T-helper 2 cell treated with Interferon-gamma antibody and Interleukin-4, amounts not matched to agents 100 ng/mL and 5 ng/mL, for 36 hours (primary cell): ENCODE results near the gene ZBTB7C. TPM values are rescaled to one million over a fixed set of nuclear protein-coding genes. Genes with fewer than 3 reads are reported as not detected.
"Not testable (repeated sequence)": the region's sequence is repeated elsewhere in the genome, so short reads cannot be mapped to it uniquely, and the experiment has no call there.

Experiments used
- intact Hi-C: fragments of 100-400 bp; cut with micrococcal nuclease; formaldehyde crosslinking; loops from one replicate; pipeline ENCODE4 v1.15.1; 2023
- total RNA-seq: library from RNA; stranded (reverse); gene quantifications from 2 replicates; pipeline ENCODE4 v1.2.3, GENCODE V29; 2022

Gene ZBTB7C
- total RNA-seq, 1 donor from 2014 or later: 0.11 TPM

DNA sequence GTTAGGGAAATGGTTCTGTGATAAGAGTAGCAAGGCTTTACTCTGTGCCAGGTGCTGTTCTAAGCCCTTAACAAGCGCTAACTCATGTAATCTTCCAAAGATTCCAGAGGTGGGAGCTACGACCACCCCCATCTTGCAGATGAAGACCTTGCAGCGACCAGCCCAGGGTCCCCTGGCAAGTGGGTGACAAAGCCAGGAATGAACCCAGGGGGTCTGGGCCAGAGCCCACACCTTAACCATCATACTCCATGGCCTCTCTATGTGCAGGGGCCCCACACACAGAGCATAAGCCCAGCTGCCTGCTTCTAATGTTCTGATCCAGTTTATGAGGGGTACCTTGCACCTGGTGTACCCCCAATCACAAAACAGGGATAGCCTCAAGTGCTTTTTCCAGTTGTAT, 105.3 kb downstream of the ZBTB7C start:
- intact Hi-C loops: no loop called here

- intact Hi-C loops: no loop called here
These were observed 106.4 kb downstream of the ZBTB7C start for GRCh38 chr18:48302736-48303135.

DNA sequence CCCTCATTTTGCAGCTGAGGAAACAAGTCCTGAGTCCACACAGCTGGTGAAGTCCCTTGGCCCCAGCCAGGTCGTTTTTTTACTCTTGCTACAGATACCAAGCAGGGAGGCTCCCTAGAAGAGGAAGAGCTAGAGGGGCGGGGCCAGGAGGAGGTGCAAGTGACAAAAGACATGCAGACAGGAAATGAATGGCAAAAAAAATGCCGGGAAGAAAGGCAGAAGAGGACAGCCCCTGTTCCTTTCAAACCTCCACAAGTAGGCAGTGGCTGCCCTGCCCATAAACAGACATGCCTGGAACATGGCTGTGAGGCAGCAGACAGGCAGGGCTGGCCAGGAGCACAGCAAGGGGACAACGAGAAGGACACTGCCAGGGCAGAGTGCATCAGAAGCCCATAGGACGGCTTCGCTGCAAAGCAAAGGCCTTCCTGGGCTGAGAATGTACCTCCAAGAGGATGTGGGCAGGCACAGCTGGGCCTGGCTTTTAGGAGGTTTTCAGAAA, 108.7 kb downstream of the ZBTB7C start:
- intact Hi-C loops: no loop called here

DNA sequence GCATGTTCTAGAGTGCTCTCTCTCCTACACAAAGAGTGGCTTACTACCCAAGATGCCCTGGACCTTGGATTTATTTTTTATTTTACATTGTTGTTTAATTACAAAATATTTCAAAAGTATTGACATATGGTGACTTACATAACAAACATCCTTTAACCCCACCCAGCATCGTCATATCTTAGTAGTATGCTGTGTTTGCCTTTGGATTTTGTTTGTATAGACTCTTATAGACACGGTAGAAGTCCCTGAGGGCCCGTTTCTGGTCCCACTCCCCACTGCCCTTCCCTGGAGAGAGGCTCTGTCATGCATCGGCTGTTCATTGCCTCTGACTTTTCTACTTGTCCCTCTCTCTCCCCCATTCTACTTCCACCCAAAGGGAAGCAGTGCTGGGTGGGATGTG, 112.0 kb downstream of the ZBTB7C start:
- intact Hi-C loops: no loop called here

DNA sequence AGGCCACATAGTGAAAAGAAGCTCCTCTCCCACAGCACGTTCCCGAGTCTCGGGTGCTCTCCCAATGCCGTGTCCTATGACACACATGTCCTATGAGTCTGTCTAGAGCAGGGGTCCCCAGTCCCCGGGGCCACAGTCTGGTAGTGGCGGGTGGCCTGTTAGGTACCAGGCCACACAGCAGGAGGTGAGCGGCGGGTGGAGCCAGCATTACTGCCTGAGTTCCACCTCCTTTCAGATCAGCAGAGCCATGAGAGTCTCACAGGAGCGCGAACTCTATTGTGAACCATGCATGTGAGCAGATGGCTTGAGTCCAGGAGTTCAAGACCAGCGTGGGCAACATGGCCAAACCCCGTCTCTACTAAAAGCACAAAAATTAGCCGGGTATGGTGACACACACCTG, 112.6 kb downstream of the ZBTB7C start:
- intact Hi-C loops: no loop called here

DNA sequence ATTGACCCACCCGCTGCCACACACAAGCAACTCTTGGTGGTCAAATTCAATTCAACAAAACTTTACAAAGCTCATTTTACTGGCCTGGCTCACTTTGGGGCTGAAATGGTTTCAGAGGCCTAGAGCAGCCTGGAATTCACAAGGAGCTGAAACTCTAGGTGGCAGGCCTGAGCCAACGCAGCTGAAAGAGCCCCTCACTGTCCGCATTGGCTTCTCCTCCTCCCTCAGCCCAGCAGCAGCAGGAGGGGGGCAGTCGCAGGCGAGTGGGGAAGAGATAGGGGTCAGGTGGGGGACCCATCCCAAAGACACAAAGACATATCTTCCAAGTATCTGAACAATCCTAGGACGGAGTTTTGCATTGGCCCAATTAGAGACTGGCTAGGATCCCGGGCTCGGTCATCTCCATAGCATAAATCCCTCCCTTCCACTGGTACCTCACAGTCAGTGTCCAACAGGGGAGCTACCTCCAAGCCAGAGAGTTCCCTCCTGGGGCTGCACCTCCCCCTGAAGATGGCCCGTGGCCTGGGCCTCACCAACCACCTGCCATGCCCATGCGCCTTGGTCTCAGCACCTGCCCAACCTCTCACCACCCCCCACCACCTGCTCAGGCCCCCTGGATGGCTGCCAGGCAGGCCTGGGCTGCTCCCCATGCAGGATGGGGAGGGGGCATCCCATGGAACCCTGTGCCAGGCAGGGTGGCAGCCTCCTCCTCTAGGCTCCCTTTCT, 113.4 kb downstream of the ZBTB7C start:
- intact Hi-C loops: no loop called here

DNA sequence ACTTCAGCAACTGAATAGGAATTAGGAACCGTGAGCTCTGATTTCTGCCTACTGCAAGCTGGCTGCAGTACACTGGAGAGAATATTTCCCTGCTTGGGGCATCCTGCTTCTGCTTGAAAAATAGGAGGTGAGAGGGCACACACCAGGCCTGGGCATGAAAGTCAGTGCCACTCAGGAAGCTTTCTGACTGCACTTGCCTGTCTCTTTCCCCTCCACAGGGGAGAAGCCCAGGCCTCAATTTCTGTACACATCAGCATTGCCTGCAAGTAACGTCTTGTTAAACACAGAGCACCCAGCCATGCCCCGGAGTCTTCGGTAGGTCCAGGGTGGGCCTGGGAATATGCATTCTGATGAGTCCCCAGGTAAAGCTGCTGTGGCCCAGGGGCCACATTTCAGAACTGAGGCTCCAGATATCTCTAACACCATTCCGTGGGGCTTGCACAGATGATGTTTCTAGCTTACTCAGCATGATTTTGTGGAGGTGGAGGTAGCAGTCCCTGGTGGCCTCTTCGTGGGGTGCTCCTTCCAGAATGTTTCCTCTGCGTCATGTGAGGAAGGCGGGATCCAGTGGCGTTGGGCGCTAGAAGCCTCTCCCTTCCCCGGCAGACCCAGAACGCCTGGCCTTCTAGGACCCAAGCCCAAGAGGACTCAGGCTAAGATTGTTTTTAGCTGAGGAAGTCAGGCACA, 114.1 kb downstream of the ZBTB7C start:
- intact Hi-C loops: no loop called here

DNA sequence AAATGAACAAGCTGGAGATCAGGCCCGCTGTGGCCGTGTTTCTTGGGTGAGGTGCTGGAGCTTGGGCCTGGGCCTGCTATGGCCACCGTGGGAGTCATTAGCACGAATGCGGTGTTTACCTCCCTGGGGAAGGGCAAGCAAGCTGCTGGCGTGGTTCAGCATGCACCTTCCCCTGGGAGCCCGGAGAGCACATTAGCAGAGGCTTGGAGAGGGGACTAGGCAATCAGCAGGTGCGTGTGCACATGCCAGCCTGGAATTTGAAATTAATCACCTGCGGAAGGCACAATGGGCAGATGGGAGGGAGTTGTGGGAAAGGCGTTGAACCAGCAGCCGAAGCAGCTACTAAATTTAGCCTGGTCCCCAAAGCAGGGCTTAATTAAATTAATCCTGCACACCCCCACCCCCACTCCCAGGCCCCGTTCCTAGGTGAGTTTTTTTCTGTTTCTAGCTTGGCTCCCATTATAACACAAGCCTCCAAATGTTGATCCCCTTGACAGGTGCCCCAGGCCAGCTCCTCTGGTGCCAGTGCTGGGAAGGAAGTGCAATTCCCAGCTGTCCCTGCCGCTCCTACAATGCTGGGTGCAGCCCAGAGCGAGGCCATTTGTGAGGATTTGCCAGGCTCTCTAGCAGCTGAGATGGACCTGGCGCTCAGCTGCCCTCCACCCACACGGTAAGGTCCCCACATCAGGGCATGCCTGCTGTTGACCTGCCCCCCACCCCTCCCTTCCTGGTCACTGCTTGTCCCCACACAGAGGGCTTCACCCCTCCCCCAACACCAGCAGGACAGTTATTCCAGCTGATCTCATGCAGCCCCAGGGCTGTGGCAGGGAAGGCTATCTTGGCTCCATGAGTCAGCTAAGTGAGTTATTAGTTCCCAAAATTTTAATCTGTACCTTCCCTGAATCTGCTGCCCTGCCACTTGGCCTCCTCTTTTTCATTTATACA, 115.0 kb downstream of the ZBTB7C start:
- intact Hi-C loops: no loop called here

- intact Hi-C loops: no loop called here
These were observed 116.3 kb downstream of the ZBTB7C start for GRCh38 chr18:48292782-48293424.

DNA sequence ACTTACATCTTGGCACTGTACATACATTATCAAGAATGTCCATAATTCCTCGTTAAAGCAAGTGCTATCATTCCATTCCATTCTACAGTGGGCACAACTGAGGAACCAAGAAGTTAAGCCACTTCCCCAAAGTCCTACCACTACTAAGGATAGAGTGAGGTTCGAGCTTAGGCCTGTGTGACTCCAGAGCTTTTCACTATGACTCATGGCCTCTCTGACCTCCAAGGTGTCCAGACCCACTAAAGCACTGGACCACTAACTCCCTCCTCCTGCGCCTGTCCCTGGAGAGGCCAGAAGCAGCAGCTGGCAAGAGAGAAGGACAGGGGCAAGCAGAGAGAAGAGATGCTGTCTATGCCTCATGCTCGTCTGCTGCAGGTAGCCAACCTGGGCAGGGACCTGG, 117.0 kb downstream of the ZBTB7C start:
- intact Hi-C loops: no loop called here

DNA sequence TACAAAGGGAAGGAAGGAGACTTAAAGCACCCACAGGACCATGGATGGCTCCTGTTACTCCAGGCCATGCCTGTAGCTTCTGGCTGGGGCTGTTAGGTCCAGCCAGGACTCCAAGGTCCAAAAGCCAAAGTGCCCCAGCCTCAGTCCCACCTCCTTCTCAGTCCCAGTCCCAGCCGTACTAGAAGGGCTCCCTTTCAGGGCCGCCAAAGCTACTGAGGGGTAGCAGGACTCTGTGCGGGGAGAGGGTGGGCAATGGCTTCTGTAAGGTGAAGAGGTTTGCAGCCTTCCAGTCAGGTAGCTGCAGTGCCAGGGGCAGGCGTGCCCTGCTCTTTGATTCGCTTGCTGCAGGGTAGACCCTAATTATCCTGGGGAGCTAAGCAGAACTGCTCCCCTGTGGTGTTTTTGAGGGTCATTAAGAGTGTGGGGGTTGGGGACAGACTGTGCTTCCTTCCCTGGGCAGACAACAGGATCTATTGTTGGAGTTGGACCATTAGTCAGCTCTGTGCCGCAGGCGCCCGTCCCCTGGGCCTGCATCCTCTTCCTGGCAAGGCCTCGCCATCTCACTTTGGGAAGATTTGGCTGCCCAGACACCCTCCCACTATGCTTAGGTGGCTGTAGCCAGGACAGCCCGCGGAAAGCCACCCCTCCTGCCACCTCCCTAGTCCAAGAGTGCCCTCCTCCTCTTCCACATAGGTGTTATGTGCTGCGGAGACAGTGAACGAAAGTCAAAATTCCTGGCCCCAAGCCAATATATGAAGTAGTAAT, 118.8 kb downstream of the ZBTB7C start:
- intact Hi-C loops: no loop called here

DNA sequence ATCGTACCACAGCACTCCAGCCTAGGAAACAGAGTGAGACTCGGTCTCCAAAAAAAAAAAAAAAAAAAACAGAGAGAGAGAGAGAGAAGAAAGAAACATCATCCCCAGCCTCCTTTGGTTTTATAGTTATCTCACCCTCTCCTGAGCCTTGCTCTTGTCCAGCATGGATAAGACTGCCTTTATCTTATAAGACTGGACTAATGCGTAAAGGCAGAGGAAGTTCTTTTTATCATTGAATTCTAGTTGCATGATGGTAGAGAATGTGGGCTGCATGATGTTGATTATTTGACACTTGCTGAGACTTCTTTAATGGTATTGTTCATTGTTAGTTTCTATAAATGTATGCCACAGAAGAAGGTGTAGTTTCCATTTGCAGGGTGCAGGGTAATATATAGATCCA, 124.4 kb downstream of the ZBTB7C start:
- intact Hi-C loops: no loop called here

- intact Hi-C loops: not testable (repeated sequence)
These were observed 125.2 kb downstream of the ZBTB7C start for GRCh38 chr18:48284011-48284410.

- intact Hi-C loops: not testable (repeated sequence)
These were observed 127.7 kb downstream of the ZBTB7C start for GRCh38 chr18:48281460-48281859.

- intact Hi-C loops: no loop called here
These were observed 129.9 kb downstream of the ZBTB7C start for GRCh38 chr18:48279312-48279711.

DNA sequence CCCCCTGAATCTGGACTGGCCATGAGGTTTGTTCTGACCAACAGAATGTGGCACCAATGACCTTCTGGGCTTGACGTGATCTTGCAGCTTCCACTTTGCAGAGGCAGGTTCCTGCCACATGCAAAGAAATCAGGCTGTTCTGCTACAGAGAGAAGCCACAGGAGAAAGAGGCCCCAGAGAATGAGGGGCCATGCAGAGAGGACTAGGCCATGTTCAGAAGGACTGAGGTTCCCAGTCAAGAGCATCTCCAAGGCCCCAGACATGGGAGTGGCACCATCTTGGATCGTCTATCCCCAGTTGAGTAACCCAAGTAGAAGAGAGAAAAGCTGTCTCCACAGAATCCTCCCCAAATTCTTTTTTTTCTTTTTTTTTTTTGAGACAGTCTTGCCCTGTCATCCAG, 131.1 kb downstream of the ZBTB7C start:
- intact Hi-C loops: no loop called here

DNA sequence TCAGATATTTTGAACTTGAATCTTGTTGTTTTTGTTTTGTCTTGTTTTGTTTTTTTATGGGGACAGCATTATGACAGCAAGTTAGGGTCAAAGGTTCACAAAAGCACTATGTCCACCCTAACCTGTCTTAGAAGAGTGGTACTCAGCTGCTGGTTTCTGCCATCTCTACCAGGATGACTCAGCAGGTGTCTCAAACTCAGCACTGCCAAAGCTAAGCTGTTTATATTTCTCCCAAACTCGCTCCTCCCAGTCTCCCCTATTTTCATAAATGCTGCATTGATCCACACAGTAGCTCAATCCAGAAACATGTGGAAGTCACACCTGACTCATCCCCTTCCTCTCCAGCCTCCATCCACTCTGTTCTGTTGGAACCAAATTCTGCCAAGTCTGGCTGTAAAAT, 134.9 kb downstream of the ZBTB7C start:
- intact Hi-C loops: no loop called here

- intact Hi-C loops: no loop called here
These were observed 138.3 kb downstream of the ZBTB7C start for GRCh38 chr18:48270929-48271328.

DNA sequence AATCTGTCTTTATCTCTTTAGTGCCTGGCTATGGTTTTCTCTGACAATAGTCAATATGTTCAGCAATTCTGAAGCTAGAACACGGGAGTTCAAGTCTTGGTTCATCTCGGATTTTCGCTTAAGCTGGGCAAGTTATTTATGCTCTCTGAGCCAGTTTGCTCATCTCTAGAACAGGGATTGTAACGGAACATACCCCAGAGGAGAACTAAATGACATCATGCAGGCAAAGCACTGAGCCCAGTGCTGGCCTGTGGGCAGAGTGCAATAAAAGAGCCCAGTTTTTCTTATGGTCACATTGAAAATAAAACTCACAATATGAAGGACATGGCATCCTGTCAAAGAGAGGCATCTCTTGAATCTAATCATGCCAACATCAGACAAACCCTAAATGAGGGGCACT, 143.9 kb downstream of the ZBTB7C start:
- intact Hi-C loops: no loop called here
